Esophagus muscularis mucosa (tissue), 3 donors: ENCODE measurements around the gene MAMDC2.

Experiments used
- POLR2A ChIP-seq: fragments of 450-650 bp; IDR thresholded peaks from one replicate; pipeline ENCODE4 v1.6.1; 2017; ENCODE audit warnings: antibody characterized with exemption, moderate library complexity, mild to moderate bottlenecking, low read depth
- TF ChIP-seq, protein P1 (sequence below), 3 experiments: fragments of 200-600 bp in 2 of 3; fragments of 450-650 bp in 1 of 3; sonication (generic) in 2 of 3; IDR thresholded peaks; one replicate each; pipeline ENCODE4 v1.5.1; 2017 to 2019; ENCODE audit warnings: antibody characterized with exemption in 3 of 3, mild to moderate bottlenecking in 2 of 3, moderate library complexity in 1 of 3

- no peak for TF ChIP-seq POLR2A
- TF ChIP-seq, protein P1, sequence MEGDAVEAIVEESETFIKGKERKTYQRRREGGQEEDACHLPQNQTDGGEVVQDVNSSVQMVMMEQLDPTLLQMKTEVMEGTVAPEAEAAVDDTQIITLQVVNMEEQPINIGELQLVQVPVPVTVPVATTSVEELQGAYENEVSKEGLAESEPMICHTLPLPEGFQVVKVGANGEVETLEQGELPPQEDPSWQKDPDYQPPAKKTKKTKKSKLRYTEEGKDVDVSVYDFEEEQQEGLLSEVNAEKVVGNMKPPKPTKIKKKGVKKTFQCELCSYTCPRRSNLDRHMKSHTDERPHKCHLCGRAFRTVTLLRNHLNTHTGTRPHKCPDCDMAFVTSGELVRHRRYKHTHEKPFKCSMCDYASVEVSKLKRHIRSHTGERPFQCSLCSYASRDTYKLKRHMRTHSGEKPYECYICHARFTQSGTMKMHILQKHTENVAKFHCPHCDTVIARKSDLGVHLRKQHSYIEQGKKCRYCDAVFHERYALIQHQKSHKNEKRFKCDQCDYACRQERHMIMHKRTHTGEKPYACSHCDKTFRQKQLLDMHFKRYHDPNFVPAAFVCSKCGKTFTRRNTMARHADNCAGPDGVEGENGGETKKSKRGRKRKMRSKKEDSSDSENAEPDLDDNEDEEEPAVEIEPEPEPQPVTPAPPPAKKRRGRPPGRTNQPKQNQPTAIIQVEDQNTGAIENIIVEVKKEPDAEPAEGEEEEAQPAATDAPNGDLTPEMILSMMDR (IDR thresholded peaks at IDR 0.05), result no peak
Observed at GRCh38 chr9:70263421-70263820, 219.8 kb downstream of the MAMDC2 start.
